H1 (cell line): ENCODE data around the gene DCP1B. TPM values are rescaled to one million over a fixed set of nuclear protein-coding genes. Genes with fewer than 3 reads are reported as not detected.

Experiments used
- CTCF ChIA-PET: fragments of 300-600 bp; sonication (Branson Sonifier 250); formaldehyde crosslinking; loops from one replicate; lab custom pipeline; 2021; ENCODE audit not compliant: partially characterized antibody; lab: Charles Lee
- POLR2A ChIA-PET: fragments of 300-600 bp; sonication (Branson Sonifier 250); formaldehyde crosslinking; loops from one replicate; lab custom pipeline; 2021; ENCODE audit warnings: inconsistent platforms; ENCODE audit not compliant: partially characterized antibody; lab: Charles Lee
- DNase-seq, 2 experiments: peaks; one replicate each; pipeline versions ENCODE4 v3.0.0 to v3.0.0-alpha.2; 2010 to 2022; ENCODE audit warnings: low spot score in 2 of 2, low read depth in 1 of 2, mixed read lengths in 1 of 2
- FAIRE-seq: peaks from 2 replicates; lab custom pipeline; 2011; peaks lifted over from hg19 to GRCh38; lab: Jason Lieb, UNC
- H2AFZ ChIP-seq: 2 replicates; pipeline ENCODE4 v1.8.1; 2012; ENCODE audit warnings: low read length, inconsistent platforms
- H2AK5ac ChIP-seq: 2 replicates; pipeline ENCODE4 v1.6.1; 2013; ENCODE audit warnings: low read depth, low read length
- H2BK120ac ChIP-seq: replicated peaks from 2 replicates; pipeline ENCODE3; 2013; ENCODE audit warnings: low read depth, low read length, inconsistent platforms
- H2BK12ac ChIP-seq: 2 replicates; pipeline ENCODE4 v1.6.1; 2013; ENCODE audit warnings: low read depth, low read length
- H2BK15ac ChIP-seq: 2 replicates; pipeline ENCODE4 v1.6.1; 2013; ENCODE audit warnings: low read length
- H2BK20ac ChIP-seq: 2 replicates; pipeline ENCODE4 v1.6.1; 2013; ENCODE audit warnings: low read length
- H2BK5ac ChIP-seq: 2 replicates; pipeline ENCODE4 v1.6.1; 2013; ENCODE audit warnings: low read depth, low read length
- H3K14ac ChIP-seq: 2 replicates; pipeline ENCODE4 v1.6.1; 2013; ENCODE audit warnings: inconsistent platforms; ENCODE audit not compliant: insufficient read length
- H3K18ac ChIP-seq: 2 replicates; pipeline ENCODE4 v1.6.1; 2013; ENCODE audit warnings: low read length; ENCODE audit errors: extremely low read depth
- H3K23ac ChIP-seq: 2 replicates; pipeline ENCODE4 v1.6.1; 2013; ENCODE audit warnings: inconsistent platforms; ENCODE audit not compliant: insufficient read length
- H3K23me2 ChIP-seq: 2 replicates; pipeline ENCODE4 v1.6.1; 2013; ENCODE audit warnings: low read depth, low read length
- H3K27ac ChIP-seq: 2 replicates; pipeline ENCODE4 v1.6.1; 2011; ENCODE audit warnings: low read depth, low read length, inconsistent platforms
- H3K27me3 ChIP-seq, 4 experiments: replicated peaks in 1 of 4; 1 replicate in 1 of 4; 2 replicates in 3 of 4; pipeline versions ENCODE4 v1.6.1 to v1.8.1; 2011 to 2013; ENCODE audit warnings: low read length in 3 of 4, mild to moderate bottlenecking in 3 of 4, inconsistent platforms in 2 of 4, mixed read lengths in 2 of 4, moderate library complexity in 1 of 4; ENCODE audit not compliant: control insufficient read depth in 3 of 4, insufficient read depth in 3 of 4; ENCODE audit errors: extremely low read depth in 1 of 4
- H3K36me3 ChIP-seq, 4 experiments: 2 replicates each; pipeline versions ENCODE4 v1.6.1 to v1.8.1; 2011 to 2013; ENCODE audit warnings: mild to moderate bottlenecking in 4 of 4, low read length in 3 of 4, moderate library complexity in 2 of 4, control low read depth in 1 of 4, inconsistent platforms in 1 of 4; ENCODE audit not compliant: insufficient read depth in 4 of 4, control insufficient read depth in 2 of 4
- H3K4ac ChIP-seq: replicated peaks from 2 replicates; pipeline ENCODE3; 2013; ENCODE audit warnings: low read length, low read depth, mixed read lengths, inconsistent platforms; ENCODE audit not compliant: insufficient read length
- H3K4me1 ChIP-seq, 4 experiments: replicated peaks in 1 of 4; 1 replicate in 1 of 4; 2 replicates in 3 of 4; pipeline versions ENCODE4 v1.6.1 to v1.8.1; 2011 to 2013; ENCODE audit warnings: low read length in 3 of 4, inconsistent platforms in 2 of 4, mixed read lengths in 1 of 4; ENCODE audit not compliant: insufficient read depth in 4 of 4, control insufficient read depth in 3 of 4
- H3K4me2 ChIP-seq, 2 experiments: 2 replicates each; pipeline versions ENCODE4 v1.6.1 to v1.8.1; 2011 to 2013; ENCODE audit warnings: low read depth in 2 of 2, low read length in 2 of 2, control low read depth in 1 of 2, inconsistent platforms in 1 of 2, mild to moderate bottlenecking in 1 of 2; ENCODE audit not compliant: insufficient read depth in 1 of 2
- H3K4me3 ChIP-seq, 4 experiments: fragments of 200-600, 300-600 bp in 1 of 4; sonication (generic), shearing (Covaris generic), sonication (Bioruptor Twin) in 1 of 4; 2 replicates each; pipeline versions ENCODE4 v1.5.1 to v1.8.1; 2011 to 2016; ENCODE audit warnings: low read length in 4 of 4, low read depth in 3 of 4, control low read depth in 2 of 4, inconsistent platforms in 2 of 4, mild to moderate bottlenecking in 2 of 4, mixed read lengths in 1 of 4, moderate library complexity in 1 of 4; ENCODE audit not compliant: insufficient read depth in 2 of 4; ENCODE audit errors: extremely low read depth in 1 of 4
- H3K56ac ChIP-seq: replicated peaks from 2 replicates; pipeline ENCODE3; 2013; ENCODE audit warnings: low read depth, mild to moderate bottlenecking, mixed read lengths, low read length, inconsistent platforms; ENCODE audit not compliant: insufficient read length
- H3K79me1 ChIP-seq: 2 replicates; pipeline ENCODE4 v1.6.1; 2013; ENCODE audit warnings: low read depth, low read length, control low read depth
- H3K79me2 ChIP-seq, 2 experiments: 2 replicates each; pipeline versions ENCODE4 v1.6.1 to v1.8.1; 2012 to 2013; ENCODE audit warnings: low read length in 2 of 2, mild to moderate bottlenecking in 2 of 2, inconsistent platforms in 1 of 2; ENCODE audit not compliant: insufficient read depth in 2 of 2, control insufficient read depth in 1 of 2
- H3K9ac ChIP-seq, 4 experiments: replicated peaks in 1 of 4; 1 replicate in 1 of 4; 2 replicates in 3 of 4; pipeline versions ENCODE4 v1.6.1 to v1.8.1; 2011 to 2013; ENCODE audit warnings: low read depth in 3 of 4, low read length in 3 of 4, control low read depth in 2 of 4, mild to moderate bottlenecking in 2 of 4, moderate library complexity in 2 of 4, inconsistent platforms in 1 of 4; ENCODE audit errors: extremely low read depth in 1 of 4
- H3K9me3 ChIP-seq, 2 experiments: 2 replicates each; pipeline versions ENCODE4 v1.6.1 to v1.8.1; 2012 to 2013; ENCODE audit warnings: mild to moderate bottlenecking in 2 of 2, moderate library complexity in 2 of 2, control low read depth in 1 of 2, inconsistent platforms in 1 of 2, low read depth in 1 of 2, low read length in 1 of 2, mixed read lengths in 1 of 2; ENCODE audit not compliant: insufficient read depth in 2 of 2
- H4K20me1 ChIP-seq, 2 experiments: replicated peaks in 1 of 2; 2 replicates each; pipeline versions ENCODE3 to v1.8.1; 2011 to 2013; ENCODE audit warnings: inconsistent platforms in 2 of 2, low read length in 2 of 2, mild to moderate bottlenecking in 1 of 2; ENCODE audit not compliant: insufficient read depth in 2 of 2, control insufficient read depth in 1 of 2
- H4K5ac ChIP-seq: 2 replicates; pipeline ENCODE4 v1.6.1; 2013; ENCODE audit warnings: low read length, low read depth, mixed read lengths, inconsistent platforms; ENCODE audit not compliant: insufficient read length
- H4K8ac ChIP-seq: 2 replicates; pipeline ENCODE4 v1.8.0; 2013; ENCODE audit warnings: mild to moderate bottlenecking, moderate library complexity, low read length, inconsistent platforms; ENCODE audit not compliant: insufficient read depth; ENCODE audit errors: extremely low read depth
- H4K91ac ChIP-seq: replicated peaks from 2 replicates; pipeline ENCODE3; 2013; ENCODE audit warnings: low read length, mixed read lengths, inconsistent platforms; ENCODE audit not compliant: insufficient read length
- CHD2 ChIP-seq: IDR thresholded peaks from 2 replicates; pipeline ENCODE4 v1.6.1; 2012; ENCODE audit warnings: low read length, improper control_type of control experiment
- HDAC6 ChIP-seq: IDR thresholded peaks from one replicate; pipeline ENCODE4 v1.7.1; 2012; ENCODE audit warnings: low read depth, mild to moderate bottlenecking, inconsistent platforms, low read length, moderate library complexity
- KDM1A ChIP-seq: fragments of 200-600, 300-600 bp; sonication (generic); IDR thresholded peaks from 2 replicates; pipeline ENCODE4 v1.7.1; 2016; ENCODE audit warnings: mild to moderate bottlenecking, low read length, borderline replicate concordance
- SIN3A ChIP-seq, 2 experiments: IDR thresholded peaks in 1 of 2; conservative IDR thresholded peaks in 1 of 2; 2 replicates each; pipeline ENCODE4 v1.6.1; 2011 to 2012; ENCODE audit warnings: low read length in 2 of 2, improper control_type of control experiment in 1 of 2, low read depth in 1 of 2, mild to moderate bottlenecking in 1 of 2
- TEAD4 ChIP-seq: IDR thresholded peaks from 2 replicates; pipeline ENCODE4 v1.6.1; 2012; ENCODE audit warnings: low read depth, low read length, inconsistent platforms, mixed read lengths
- WGBS, 2 experiments: shearing (Covaris generic) in 1 of 2; methylation state at CpG; one replicate each; pipeline versions ENCODE4 v1.1.6 to v1.1.7; 2013 to 2015; ENCODE audit warnings: low lambda C conversion rate in 2 of 2, mixed read lengths in 2 of 2, inconsistent platforms in 1 of 2, low coverage in 1 of 2, missing lambda C conversion rate in 1 of 2; ENCODE audit not compliant: insufficient replicate concordance in 2 of 2, insufficient coverage in 1 of 2, insufficient read length in 1 of 2; ENCODE audit errors: extremely low coverage in 1 of 2, missing lambda C conversion rate in 1 of 2; 5-methylcytosine and 5-hydroxymethylcytosine counted together
- polyA plus RNA-seq, 7 experiments: library from polyadenylated mRNA; depleted of rRNA in 3 of 7; stranded (reverse) in 5 of 7; unstranded in 2 of 7; fragments of >200 nt in 5 of 7; fragments of 200-250 nt in 2 of 7; gene quantifications; 1 replicate in 5 of 7; 2 replicates in 1 of 7; 4 replicates in 1 of 7; pipeline versions ENCODE4 v1.2.1 to v1.2.3, GENCODE V29; 2011 to 2013; ENCODE audit warnings: missing spikeins in 2 of 7, mixed read lengths in 2 of 7
- total RNA-seq: library from RNA; stranded (reverse); fragmentation: NEBNext Ultra II Directional; extraction: Animal tissue kit (Norgen Biotek cat#: 25700); gene quantifications from 2 replicates; pipeline ENCODE4 v1.2.1, GENCODE V29; 2021

The DCP1B gene
- total and polyA plus RNA-seq, 2 of the 8 experiments (the other 6 are each of a cell fraction or from before 2014, with no cell fraction given), result 14.8 to 29.0 TPM

DNA sequence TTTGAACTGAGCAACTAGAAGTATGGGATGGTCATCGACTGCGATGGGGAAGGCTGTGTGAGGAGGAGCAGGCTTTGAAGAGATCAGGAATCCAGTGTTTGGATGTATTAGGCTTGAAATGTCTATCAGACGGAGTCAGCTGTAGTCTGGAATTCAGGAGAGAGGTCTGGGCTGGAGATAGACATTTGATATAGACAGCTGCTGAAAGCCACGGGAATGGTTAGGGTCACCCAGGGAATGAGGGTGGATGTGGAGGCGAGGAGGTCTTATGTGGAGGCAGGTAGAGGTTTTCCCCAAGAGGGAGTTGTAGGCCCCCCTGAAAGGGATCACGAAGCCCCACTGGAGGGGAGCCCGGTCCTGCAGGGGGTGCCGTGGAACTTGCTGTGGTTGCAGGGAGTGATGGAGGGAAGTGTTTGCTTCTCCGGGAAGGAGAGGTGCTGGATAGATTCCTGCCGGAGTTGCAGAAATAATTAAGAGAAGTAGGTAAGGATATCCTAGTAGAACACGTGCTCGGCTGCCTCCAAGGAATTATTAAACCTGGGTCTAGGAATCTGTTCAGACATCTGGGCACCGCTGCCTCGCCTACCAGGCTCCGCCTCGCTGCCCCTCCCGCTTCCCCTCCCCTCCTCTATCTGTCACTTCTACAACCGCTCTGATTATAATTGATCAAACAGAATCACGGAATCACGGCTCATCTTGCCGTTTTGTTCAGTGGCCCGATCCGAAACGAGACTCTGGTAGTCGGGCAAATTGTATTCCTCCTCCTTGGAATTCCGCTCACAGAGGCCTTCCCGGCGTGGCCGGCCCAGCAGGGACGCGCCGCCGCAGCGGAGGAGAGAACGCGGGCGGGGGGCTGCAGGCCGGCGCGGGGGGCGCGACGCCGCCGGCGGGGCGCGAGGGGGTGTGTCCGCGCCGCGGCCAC is 47.7 kb upstream of the DCP1B start:
- Histone ChIP-seq H3K4ac (no peak overlapping the region), H2AK5ac (no peak overlapping the region; the same call in 1 of the 2 replicates), H3K23me2 (peaks cover 11% of the 10 kb centered on the region; the same call in 1 of the 2 replicates), H3K9ac (no peak overlapping the region), H3K4me2 (peak overlapping the region; percentile 62 to 80), H4K8ac (no peak overlapping the region; the same call in 1 of the 2 replicates), H3K18ac (no peak overlapping the region), H3K27me3 (peaks cover 17 to 51% (median 40%) of the 10 kb centered on the region in 4 experiments), H2BK20ac (no peak overlapping the region), H3K9me3 (no peaks in the 10 kb centered on the region), H3K56ac (no peak overlapping the region), H2BK120ac (no peak overlapping the region), H2BK12ac (no peak overlapping the region), H3K79me2 (no peaks in the 10 kb centered on the region), H4K20me1 (peaks cover 0 to 2% of the 10 kb centered on the region in 2 experiments), H3K36me3 (no peaks in the 10 kb centered on the region), H2BK15ac (0 out of 2 replicates have a peak overlapping the region, but pooled peaks have one; percentile 1), H3K79me1 (peaks cover 2% of the 10 kb centered on the region; the same call in 1 of the 2 replicates), H3K14ac (no peak overlapping the region), H2BK5ac (no peak overlapping the region), H3K27ac (no peak overlapping the region), H4K91ac (no peak overlapping the region), H2AFZ (no peak overlapping the region), H4K5ac (no peak overlapping the region), H3K4me1 (peaks cover 5 to 8% (median 7%) of the 10 kb centered on the region in 4 experiments), H3K23ac (no peak overlapping the region), H3K4me3 (peak overlapping the region; percentile 24 to 72 (median 52))
- CTCF ChIA-PET, result interaction anchor here (2.1 kb wide), 1 partner anchor 230 kb away, joined by 5 read pairs; no protein-coding TSS in a partner anchor
- FAIRE-seq (no peak), DNase-seq (peak in 1 of 2 experiments; percentile 58)
- POLR2A ChIA-PET, result no interaction called here
- TF ChIP-seq KDM1A (no peak), CHD2 (no peak), HDAC6 (no peak), SIN3A (conservative IDR thresholded peaks at IDR 0.05 in 1 of 2, IDR thresholded peaks at IDR 0.05 in 1 of 2; ENCODE audit: low read depth in 1 of 2, low read length in 2 of 2) (no peak; a peak in 1 of 4 replicates), TEAD4 (0 out of 2 replicates have a peak, but pooled peaks have one; percentile 11)
- WGBS, 2 experiments, result 33% methylated on average over 19 of the region's 52 CpGs; no CpG with 5 or more reads in 1 of the 2 experiments
